Coronary artery (tissue), 2 donors: ENCODE measurements around the gene CHST15.

Experiments
- DNase-seq: peaks from one replicate; pipeline ENCODE4 v3.0.0-alpha.2; 2017; ENCODE audit warnings: low spot score
- H3K27ac ChIP-seq, 2 donors: fragments of 200-600 bp; sonication (generic); one replicate each; pipeline ENCODE4 v1.5.1; 2016 to 2019
- H3K4me3 ChIP-seq: fragments of 200-600 bp; sonication (generic); 2 replicates; pipeline ENCODE4 v1.5.1; 2016; ENCODE audit warnings: mild to moderate bottlenecking, moderate library complexity
- CTCF ChIP-seq: fragments of 200-600 bp; sonication (generic); IDR thresholded peaks from one replicate; pipeline ENCODE4 v1.5.1; 2019; ENCODE audit warnings: antibody characterized with exemption

Gene CHST15

DNA sequence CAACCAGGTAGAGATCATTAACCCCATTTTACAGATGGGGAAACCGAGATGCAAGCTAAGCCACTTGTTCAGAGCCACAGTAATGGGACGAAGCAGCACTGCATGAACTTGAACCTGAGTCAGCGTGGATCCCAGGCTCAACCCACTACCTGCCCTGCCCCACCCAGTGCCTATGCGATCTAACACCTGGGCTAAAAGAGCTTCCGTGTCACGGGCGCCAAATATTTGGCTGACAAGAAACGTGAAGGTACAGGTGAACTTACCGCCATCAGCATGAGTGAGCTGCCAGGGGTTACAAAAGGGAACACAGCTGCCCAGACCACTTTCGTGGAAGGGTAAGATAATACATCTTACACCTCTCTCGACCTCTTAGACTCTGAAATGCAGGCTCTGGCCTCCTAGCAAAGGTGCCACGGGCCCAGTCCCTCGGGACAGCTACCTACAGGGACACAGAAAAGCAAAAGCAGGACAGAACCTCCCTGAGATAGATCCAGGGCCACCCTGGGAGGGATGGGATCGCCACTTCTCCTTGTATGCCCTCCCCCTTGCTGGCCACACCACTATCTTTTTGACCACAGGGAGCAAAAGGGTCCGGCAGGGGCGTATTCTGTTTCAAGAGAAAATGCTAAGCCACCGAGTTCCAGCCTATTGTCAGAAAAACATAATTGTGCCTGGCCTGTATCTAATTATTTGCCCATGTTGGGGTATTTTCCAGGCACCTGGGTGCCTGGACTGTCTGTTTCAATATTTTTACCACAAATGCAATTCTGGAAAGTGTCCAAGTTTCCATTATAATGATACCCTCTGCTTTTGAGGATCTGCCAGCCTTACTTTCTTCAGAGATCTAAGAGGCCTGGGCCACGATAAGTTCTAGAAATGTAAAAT is 6.4 kb downstream of the CHST15 start:
- Histone ChIP-seq H3K4me3 (no peak overlapping the region), H3K27ac (no peak overlapping the region)
- no peak for DNase-seq
- TF ChIP-seq CTCF = no peak

DNA sequence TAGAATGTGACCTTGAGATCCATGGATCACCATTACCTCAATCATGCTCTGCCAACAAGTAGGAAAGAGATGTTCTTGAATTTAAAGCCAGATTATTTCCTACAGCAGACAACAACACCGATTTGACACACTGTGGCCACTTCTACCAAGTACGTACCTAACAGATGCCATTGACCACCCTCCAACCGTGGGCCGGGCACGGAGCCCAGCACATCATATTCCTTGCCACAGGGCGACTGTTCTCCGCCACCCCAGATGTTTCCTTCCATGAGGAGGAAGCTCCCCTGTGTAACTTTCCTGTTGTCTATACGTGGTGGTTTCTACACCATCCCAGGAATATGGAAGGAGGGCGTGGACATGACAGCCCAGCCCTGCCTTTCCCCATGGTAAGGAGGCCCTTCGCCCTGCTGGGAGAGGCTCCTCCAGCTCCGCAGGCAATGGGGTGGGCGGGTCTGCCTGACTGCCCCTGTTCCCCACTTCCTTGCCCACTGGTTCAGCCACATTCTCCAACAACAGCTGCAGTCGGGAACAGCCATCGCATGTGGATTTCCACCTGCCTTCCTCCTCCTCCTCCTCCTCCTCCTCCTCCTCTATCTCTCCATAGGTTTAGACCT is 7.2 kb downstream of the CHST15 start:
- H3K4me3 ChIP-seq = no peak overlapping the region
- H3K27ac ChIP-seq = no peak overlapping the region
- no peak for TF ChIP-seq CTCF
- DNase-seq = no peak

GRCh38 chr10:124085680-124086079 is 7.7 kb downstream of the CHST15 start:
- Histone ChIP-seq H3K27ac (no peak overlapping the region), H3K4me3 (no peak overlapping the region)
- DNase-seq = no peak
- no peak for TF ChIP-seq CTCF

- no peak overlapping the region for H3K27ac ChIP-seq
- TF ChIP-seq CTCF = no peak
- H3K4me3 ChIP-seq = no peak overlapping the region
- no peak for DNase-seq
These were observed 8.7 kb downstream of the CHST15 start for GRCh38 chr10:124084708-124085107.

DNA sequence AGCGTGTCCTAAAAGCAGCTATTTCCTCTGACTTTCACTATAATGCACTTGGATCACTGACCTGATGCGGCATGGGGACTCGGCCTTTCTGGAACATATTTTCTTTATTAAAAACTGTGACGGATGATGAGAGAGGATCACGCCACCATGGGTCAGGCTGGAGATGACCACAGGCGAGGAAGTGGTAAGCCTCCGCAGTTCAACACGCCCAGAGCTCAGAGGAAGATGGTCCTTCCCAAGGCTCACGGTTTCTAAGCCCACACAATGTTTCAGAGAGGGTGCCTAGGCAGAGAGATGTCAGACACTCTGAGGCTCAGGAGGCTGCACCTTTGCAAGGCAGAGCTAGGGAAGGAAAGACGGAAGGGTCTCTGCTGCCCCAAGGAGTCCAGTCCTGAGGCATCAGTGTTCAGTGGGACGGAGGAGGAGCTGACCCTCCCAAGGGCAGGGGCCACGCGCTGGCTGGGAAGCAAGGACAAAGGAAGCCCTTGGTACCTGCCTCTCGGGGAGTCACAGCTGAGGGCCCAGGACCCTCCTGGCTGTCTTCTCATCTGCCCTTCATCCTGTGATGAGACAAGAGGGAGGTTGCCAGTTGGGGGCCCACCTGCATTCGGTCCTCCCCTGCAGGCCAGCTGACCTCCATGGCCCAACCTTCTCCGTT is 9.5 kb downstream of the CHST15 start:
- no peak for DNase-seq
- H3K27ac ChIP-seq = no peak overlapping the region
- H3K4me3 ChIP-seq = no peak overlapping the region
- no peak for TF ChIP-seq CTCF

GRCh38 chr10:124083047-124083739 is 10.2 kb downstream of the CHST15 start:
- DNase-seq = no peak
- Histone ChIP-seq H3K27ac (no peak overlapping the region), H3K4me3 (no peak overlapping the region)
- no peak for TF ChIP-seq CTCF
